Measurements from ENCODE around the gene RPS10.

RPS10 gene

DNA sequence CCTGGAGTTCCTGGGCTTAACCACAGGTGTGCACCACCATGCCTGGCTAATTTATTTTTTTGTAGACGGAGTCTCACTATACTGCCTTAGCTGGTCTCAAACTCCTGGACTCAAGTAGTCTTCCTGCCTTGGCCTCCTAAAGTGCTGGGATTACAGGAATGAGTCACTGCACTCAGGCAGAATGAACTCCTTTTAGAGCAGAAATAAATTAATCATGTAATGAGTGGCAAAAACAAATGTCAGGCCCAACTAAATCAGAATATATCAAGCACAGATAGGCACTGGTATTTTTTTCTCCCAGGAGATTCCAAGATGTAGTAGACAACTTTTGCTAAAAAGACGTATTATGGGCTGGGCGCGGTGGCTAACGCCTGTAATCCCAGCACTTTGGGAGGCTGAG, 2.6 kb downstream of the RPS10 start:
- Histone ChIP-seq H3K36me3 (ENCODE audit: insufficient read depth, low read length) (peaks cover 55% of the 10 kb centered on the region; the same call in 1 of the 2 replicates), H3F3A (ENCODE audit: low read depth) (no peaks in the 10 kb centered on the region), H3K79me2 (ENCODE audit: insufficient read depth, low read length) (peaks cover 64% of the 10 kb centered on the region), H2AFZ (ENCODE audit: low read length) (no peak overlapping the region), H3K4me2 (ENCODE audit: low read depth, low read length, poor library complexity, severe bottlenecking) (peak overlapping the region; percentile 93), H3K9ac (ENCODE audit: low read depth, low read length, poor library complexity, severe bottlenecking) (peak overlapping the region; percentile 99), H4K20me1 (ENCODE audit: insufficient read depth, low read length, poor library complexity, severe bottlenecking) (peaks cover 60% of the 10 kb centered on the region), H3K27me3 (ENCODE audit: insufficient read depth, low read length, poor library complexity, severe bottlenecking) (peaks cover 9% of the 10 kb centered on the region), H3K4me3 (ENCODE audit: low read length, poor library complexity, severe bottlenecking) (peak overlapping the region; percentile 100), H3K9me2 (replicated peaks; ENCODE audit: low read depth, low read length) (no peaks in the 10 kb centered on the region), H3K4me1 (ENCODE audit: insufficient read depth, low read length, poor library complexity, severe bottlenecking) (peaks cover 37% of the 10 kb centered on the region), H3K9me3 (ENCODE audit: insufficient read depth, low read depth, low read length) (no peaks in the 10 kb centered on the region)
- TF ChIP-seq EZH2phosphoT487 (IDR thresholded peaks at IDR 0.05; ENCODE audit: borderline replicate concordance) (no peak), CTCF (conservative IDR thresholded peaks at IDR 0.05; ENCODE audit: low read length) (no peak)

DNA sequence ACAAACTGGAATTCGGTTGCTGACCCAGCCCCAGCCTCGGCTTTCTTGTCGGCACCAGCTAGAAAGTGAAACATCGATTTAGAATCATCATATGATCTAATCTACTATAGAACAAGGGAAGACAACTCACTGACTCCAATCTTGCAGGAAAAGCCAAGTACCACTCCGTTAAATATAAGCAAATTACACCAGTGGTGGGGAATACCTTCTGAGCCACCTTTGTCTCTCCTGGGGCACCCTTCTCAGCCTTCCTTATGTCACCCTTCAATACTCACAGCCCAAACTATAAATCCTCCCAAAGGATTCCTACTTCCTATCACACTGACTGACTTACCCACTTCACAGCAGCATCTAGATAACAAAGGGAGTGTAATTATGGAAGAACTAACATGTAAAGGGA, 7.5 kb downstream of the RPS10 start:
- TF ChIP-seq EZH2phosphoT487 (IDR thresholded peaks at IDR 0.05; ENCODE audit: borderline replicate concordance) (no peak), CTCF (conservative IDR thresholded peaks at IDR 0.05; ENCODE audit: low read length) (no peak)
- Histone ChIP-seq H3K27me3 (ENCODE audit: insufficient read depth, low read length, poor library complexity, severe bottlenecking) (no peaks in the 10 kb centered on the region), H3K4me2 (ENCODE audit: low read depth, low read length, poor library complexity, severe bottlenecking) (no peak overlapping the region), H3K4me3 (ENCODE audit: low read length, poor library complexity, severe bottlenecking) (no peak overlapping the region), H3F3A (ENCODE audit: low read depth) (no peaks in the 10 kb centered on the region), H3K79me2 (ENCODE audit: insufficient read depth, low read length) (peaks cover 38% of the 10 kb centered on the region), H2AFZ (ENCODE audit: low read length) (no peak overlapping the region), H3K9me3 (ENCODE audit: insufficient read depth, low read depth, low read length) (no peaks in the 10 kb centered on the region), H3K36me3 (ENCODE audit: insufficient read depth, low read length) (peaks cover 72% of the 10 kb centered on the region), H3K9me2 (replicated peaks; ENCODE audit: low read depth, low read length) (no peaks in the 10 kb centered on the region), H3K4me1 (ENCODE audit: insufficient read depth, low read length, poor library complexity, severe bottlenecking) (peaks cover 21% of the 10 kb centered on the region), H3K9ac (ENCODE audit: low read depth, low read length, poor library complexity, severe bottlenecking) (peak overlapping the region; percentile 11), H4K20me1 (ENCODE audit: insufficient read depth, low read length, poor library complexity, severe bottlenecking) (peaks cover 43% of the 10 kb centered on the region)

DNA sequence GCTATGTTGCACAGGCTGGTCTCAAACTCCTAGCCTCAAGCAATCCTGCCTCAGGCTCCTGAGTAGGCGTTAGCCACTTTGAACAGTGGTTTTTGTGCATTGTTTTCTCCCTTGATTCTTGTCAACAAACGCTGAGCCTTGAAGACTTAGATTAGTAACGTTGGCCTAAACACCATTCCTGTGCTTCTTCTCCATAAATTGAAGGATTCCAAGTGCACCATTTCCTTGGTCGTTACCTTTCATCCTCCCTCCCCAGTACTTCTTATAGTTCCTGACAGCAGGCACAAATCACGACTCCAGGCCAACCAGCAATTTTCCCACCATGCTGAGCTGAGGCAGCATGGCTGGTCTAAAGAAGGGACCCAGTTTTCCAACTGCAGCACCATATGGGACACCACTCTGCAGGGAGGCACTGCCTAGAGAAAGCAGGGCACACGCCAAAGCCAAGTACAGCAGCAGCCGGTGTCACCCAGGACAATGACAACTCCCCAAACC, 8.9 kb downstream of the RPS10 start:
- Histone ChIP-seq H3K27me3 (ENCODE audit: insufficient read depth, low read length, poor library complexity, severe bottlenecking) (no peaks in the 10 kb centered on the region), H4K20me1 (ENCODE audit: insufficient read depth, low read length, poor library complexity, severe bottlenecking) (peaks cover 30% of the 10 kb centered on the region), H3K4me3 (ENCODE audit: low read length, poor library complexity, severe bottlenecking) (no peak overlapping the region), H3F3A (ENCODE audit: low read depth) (no peaks in the 10 kb centered on the region), H3K4me1 (ENCODE audit: insufficient read depth, low read length, poor library complexity, severe bottlenecking) (peaks cover 7% of the 10 kb centered on the region), H3K79me2 (ENCODE audit: insufficient read depth, low read length) (peaks cover 23% of the 10 kb centered on the region), H3K9me3 (ENCODE audit: insufficient read depth, low read depth, low read length) (no peaks in the 10 kb centered on the region), H3K9ac (ENCODE audit: low read depth, low read length, poor library complexity, severe bottlenecking) (no peak overlapping the region), H3K36me3 (ENCODE audit: insufficient read depth, low read length) (peaks cover 57% of the 10 kb centered on the region), H3K9me2 (replicated peaks; ENCODE audit: low read depth, low read length) (no peaks in the 10 kb centered on the region), H3K4me2 (ENCODE audit: low read depth, low read length, poor library complexity, severe bottlenecking) (no peak overlapping the region), H2AFZ (ENCODE audit: low read length) (no peak overlapping the region)
- no peak for TF ChIP-seq EZH2phosphoT487 (IDR thresholded peaks at IDR 0.05; ENCODE audit: borderline replicate concordance)
- no peak for TF ChIP-seq CTCF (conservative IDR thresholded peaks at IDR 0.05; ENCODE audit: low read length)

Measured in Loucy (cell line).